Spinal cord (tissue), 10 donors: ENCODE results near the gene STMN1. TPM values are rescaled to one million over a fixed set of nuclear protein-coding genes. Genes with fewer than 3 reads are reported as not detected.

Source experiments
- DNase-seq, 6 donors: peaks; one replicate each; pipeline versions ENCODE4 v3.0.0 to v3.0.0-alpha.2; 2013 to 2015; ENCODE audit warnings: low spot score in 6 of 6, low read depth in 4 of 6
- H3K27ac ChIP-seq: one replicate; pipeline ENCODE4 v1.5.1; 2013; ENCODE audit warnings: low read depth, low read length, control low read depth
- H3K27me3 ChIP-seq: one replicate; pipeline ENCODE4 v1.6.1; 2013; ENCODE audit warnings: low read length; ENCODE audit not compliant: control insufficient read depth, insufficient read depth
- H3K36me3 ChIP-seq: one replicate; pipeline ENCODE4 v1.6.1; 2013; ENCODE audit warnings: low read length; ENCODE audit not compliant: control insufficient read depth, insufficient read depth
- H3K4me1 ChIP-seq: one replicate; pipeline ENCODE4 v1.6.1; 2013; ENCODE audit warnings: low read length; ENCODE audit not compliant: control insufficient read depth, insufficient read depth
- H3K4me3 ChIP-seq: one replicate; pipeline ENCODE4 v1.5.1; 2013; ENCODE audit warnings: low read depth, low read length, control low read depth
- H3K9me3 ChIP-seq: one replicate; pipeline ENCODE4 v1.6.1; 2013; ENCODE audit warnings: low read length; ENCODE audit not compliant: control insufficient read depth, insufficient read depth
- WGBS: methylation state at CpG from one replicate; pipeline ENCODE4 v1.1.5; 2013; ENCODE audit warnings: missing lambda C conversion rate; ENCODE audit not compliant: insufficient coverage; 5-methylcytosine and 5-hydroxymethylcytosine counted together
- polyA plus RNA-seq, 2 donors: library from polyadenylated mRNA; unstranded; fragments of 120-200 nt; gene quantifications; one replicate each; pipeline ENCODE4 v1.2.1, GENCODE V29; 2013; ENCODE audit not compliant: insufficient read length in 2 of 2
- total RNA-seq, 2 donors: library from RNA; depleted of rRNA in 1 of 2; stranded (reverse); fragments of 120-200 nt in 1 of 2; fragments of >200 nt in 1 of 2; gene quantifications; one replicate each; pipeline versions ENCODE4 v1.2.3 to v1.2.4, GENCODE V29; 2013 to 2014
- donor health status: healthy.

Gene STMN1
- total and polyA plus RNA-seq, 4 donors = 258 to 1,551 (median 999) TPM

DNA sequence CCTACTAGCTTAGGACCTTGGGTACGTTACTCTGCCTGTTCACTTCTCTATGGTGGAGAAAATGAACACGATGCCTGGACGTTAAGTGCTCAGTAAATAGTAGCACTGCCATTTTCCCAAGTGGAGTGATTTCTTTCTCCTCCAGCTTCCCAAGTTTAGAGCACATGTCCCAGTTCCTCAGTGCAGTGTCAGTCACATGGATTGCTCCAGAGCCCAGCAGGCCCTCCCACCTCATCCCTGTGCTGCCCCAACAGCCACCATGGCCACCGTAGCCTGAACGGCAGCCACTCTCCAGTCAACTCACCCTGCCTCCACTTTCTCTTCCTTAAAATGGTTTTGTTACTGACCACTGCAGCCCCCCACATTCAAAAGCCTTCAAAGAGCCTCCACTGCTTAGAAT, 8.5 kb downstream of the STMN1 start:
- peaks cover 44% of the 10 kb centered on the region for H3K4me1 ChIP-seq
- no peak for DNase-seq
- 40% methylated on average over 4 of the region's 5 CpGs for WGBS
- H3K9me3 ChIP-seq = no peaks in the 10 kb centered on the region
- no peak overlapping the region for H3K27ac ChIP-seq
- peaks cover 47% of the 10 kb centered on the region for H3K36me3 ChIP-seq
- no peaks in the 10 kb centered on the region for H3K27me3 ChIP-seq
- H3K4me3 ChIP-seq = no peak overlapping the region

DNA sequence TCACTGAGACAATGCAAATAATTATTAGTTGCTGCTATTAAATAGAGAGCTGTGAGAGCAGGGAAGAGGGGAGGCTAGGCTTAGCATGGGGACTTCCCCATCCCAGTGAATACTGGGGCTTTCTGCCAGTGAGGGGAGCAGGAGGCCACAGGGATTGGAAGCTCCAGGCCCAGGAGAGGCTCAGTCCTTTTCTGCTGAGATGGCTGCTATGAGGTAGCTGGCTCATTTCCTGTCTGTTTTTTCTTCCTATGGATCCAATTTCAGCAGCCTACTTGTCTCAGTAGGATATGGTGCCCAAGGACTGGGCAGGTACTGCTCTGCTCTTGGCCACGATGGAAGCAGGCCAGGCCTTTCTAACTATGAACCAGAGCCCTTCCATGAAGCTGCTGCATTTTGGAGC, 10.0 kb downstream of the STMN1 start:
- H3K4me1 ChIP-seq = peaks cover 49% of the 10 kb centered on the region
- WGBS = 75% methylated on average over 1 of the region's 1 CpG
- no peak overlapping the region for H3K4me3 ChIP-seq

DNA sequence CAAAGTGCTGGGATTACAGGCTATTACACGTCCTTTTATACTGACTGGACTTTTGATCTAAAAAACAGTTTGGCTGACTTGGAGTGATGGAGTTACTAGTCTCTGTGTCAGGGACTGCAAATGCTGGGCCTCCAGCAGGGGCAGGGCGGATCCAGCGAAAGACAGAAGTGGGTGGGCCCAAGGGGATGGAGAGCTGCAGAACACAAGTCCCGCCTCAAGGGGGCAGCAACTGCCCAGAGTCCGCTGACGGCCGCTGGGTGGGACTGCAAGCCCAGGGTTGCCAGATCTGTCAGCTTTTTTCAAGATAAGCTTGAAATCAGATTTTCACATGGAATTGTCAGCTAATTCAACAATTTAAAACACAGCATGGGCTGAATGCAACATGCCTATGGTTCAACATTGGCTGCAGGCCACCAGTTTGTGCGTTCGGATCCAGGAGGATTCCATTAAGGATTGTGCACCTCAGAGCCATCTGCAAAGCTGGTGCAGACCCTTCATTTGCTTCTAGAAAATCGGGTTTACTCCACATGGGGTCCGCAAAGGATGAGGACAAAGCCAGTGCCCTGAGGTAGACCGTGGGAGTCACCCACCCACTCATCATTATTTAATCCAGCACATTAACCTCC, 10.7 kb downstream of the STMN1 start:
- Histone ChIP-seq H3K9me3 (no peaks in the 10 kb centered on the region), H3K27me3 (no peaks in the 10 kb centered on the region), H3K4me3 (no peak overlapping the region), H3K27ac (peak overlapping the region; percentile 63), H3K36me3 (peaks cover 50% of the 10 kb centered on the region), H3K4me1 (peaks cover 48% of the 10 kb centered on the region)
- DNase-seq = peak; percentile 74 to 97 (median 84)
- WGBS = 4% methylated on average over 10 of the region's 12 CpGs

More for the DNA sequence above, 10.0 kb downstream of the STMN1 start:
- no peaks in the 10 kb centered on the region for H3K9me3 ChIP-seq
- peaks cover 49% of the 10 kb centered on the region for H3K36me3 ChIP-seq
- H3K27ac ChIP-seq = peak overlapping the region; percentile 34
- no peaks in the 10 kb centered on the region for H3K27me3 ChIP-seq
- DNase-seq = no peak

DNA sequence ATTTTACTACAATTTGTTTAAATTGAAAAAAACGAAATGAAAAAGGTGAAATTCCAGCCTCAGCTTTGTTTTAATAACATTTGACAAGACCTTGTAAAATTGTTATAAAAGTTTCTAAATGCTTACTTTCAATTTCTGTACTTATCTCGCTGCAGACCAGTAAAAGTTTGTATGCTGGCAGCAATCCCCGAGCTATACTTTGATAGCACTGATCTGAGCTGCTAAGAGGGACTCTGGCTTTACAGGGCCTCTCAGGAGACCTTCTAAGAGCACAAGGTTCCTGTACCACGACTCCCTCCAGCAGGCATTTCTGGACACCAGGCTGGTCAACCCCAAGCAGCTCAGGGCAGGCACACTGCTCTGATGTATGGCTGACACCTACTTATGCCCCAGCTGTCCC, 13.1 kb downstream of the STMN1 start:
- H3K36me3 ChIP-seq = peaks cover 55% of the 10 kb centered on the region
- DNase-seq = no peak
- no peaks in the 10 kb centered on the region for H3K27me3 ChIP-seq
- WGBS = 87% methylated on average over 3 of the region's 4 CpGs
- no peaks in the 10 kb centered on the region for H3K9me3 ChIP-seq
- H3K4me3 ChIP-seq = no peak overlapping the region
- H3K27ac ChIP-seq = no peak overlapping the region
- H3K4me1 ChIP-seq = peaks cover 34% of the 10 kb centered on the region

DNA sequence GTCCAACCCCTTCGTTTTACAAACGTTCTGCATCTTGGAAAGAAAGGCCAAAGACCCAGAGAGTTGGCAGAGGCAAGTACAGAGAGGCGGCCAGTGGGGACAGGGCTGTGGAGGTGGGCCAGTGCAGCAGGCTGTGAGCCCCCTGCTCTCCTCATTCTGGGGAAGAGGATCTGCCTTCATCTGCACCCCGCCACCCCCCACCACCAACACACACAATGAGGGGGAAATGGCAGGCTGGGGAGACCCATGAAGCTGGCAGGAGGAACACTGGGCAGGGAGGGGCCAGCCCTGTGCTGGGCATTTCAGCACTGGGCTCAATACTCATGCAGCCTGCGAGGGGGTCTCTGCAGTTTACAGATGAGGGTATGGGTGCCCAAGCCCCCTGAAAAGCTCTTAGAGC, 14.6 kb downstream of the STMN1 start:
- peaks cover 51% of the 10 kb centered on the region for H3K36me3 ChIP-seq
- H3K4me1 ChIP-seq = peaks cover 26% of the 10 kb centered on the region
- no peaks in the 10 kb centered on the region for H3K9me3 ChIP-seq
- no peak for DNase-seq
- no peak overlapping the region for H3K4me3 ChIP-seq
- 100% methylated on average over 1 of the region's 5 CpGs for WGBS
- no peaks in the 10 kb centered on the region for H3K27me3 ChIP-seq
- H3K27ac ChIP-seq = no peak overlapping the region

DNA sequence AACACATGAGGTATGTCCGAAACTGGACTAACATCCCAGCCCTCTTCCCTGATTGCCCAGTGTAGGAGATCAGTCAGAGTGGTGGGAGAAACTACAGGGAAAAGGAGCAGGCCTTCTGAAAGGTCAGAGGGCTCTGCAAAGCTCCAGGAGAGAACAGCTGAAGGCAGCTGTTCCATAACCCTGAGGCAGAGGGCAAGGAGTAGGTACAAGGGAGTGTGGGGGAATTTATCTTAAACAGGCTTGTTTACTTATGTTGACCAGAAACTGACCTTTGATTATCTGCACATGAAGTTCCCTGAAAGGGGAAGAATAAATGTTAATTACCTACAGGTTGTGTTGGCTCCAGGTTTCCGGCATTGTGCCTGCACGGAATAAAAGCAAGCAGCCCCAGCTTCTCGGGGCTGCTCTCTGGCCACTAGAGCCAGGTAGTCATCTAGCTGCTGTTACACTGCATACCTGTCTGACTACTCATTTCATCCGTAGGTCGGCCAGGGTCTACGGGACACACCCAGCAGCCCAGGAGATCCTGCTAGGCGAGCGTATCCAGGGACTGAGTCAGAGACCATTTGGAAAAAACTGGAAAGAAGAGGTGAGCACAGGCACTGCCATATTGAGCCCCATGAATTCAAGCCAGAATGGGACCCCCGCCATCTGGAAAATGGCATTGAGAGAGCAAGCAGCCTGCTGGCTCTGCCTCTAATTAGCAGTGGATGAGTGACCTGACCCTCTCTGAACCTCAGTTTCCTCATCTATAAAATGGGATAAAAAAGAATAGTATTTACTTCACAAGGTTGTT, 15.8 kb downstream of the STMN1 start:
- H3K9me3 ChIP-seq = no peaks in the 10 kb centered on the region
- 86% methylated on average over 9 of the region's 10 CpGs for WGBS
- H3K4me3 ChIP-seq = no peak overlapping the region
- H3K4me1 ChIP-seq = peaks cover 16% of the 10 kb centered on the region
- no peaks in the 10 kb centered on the region for H3K27me3 ChIP-seq
- no peak for DNase-seq
- H3K36me3 ChIP-seq = peaks cover 49% of the 10 kb centered on the region
- H3K27ac ChIP-seq = no peak overlapping the region

DNA sequence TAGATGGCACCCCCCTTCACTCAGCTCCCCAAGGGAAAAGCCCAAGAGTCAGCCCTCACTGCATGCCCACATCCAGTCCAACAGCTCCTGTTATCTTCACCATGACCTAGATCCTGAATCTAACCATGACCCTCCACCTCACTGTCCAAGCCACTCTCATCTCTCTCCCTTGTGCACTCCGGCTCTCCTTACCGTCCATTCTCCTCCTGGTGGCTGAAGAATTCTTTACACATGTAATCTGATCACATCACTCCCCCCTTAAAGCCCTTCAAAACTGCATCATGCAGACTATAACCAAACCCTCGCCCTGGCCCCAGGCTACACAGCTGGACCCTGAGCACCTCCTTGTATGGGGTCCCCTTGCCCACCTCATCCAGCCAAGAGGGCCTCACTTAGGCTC, 16.7 kb downstream of the STMN1 start:
- peaks cover 11% of the 10 kb centered on the region for H3K4me1 ChIP-seq
- H3K9me3 ChIP-seq = no peaks in the 10 kb centered on the region
- WGBS = 71% methylated on average over 3 of the region's 3 CpGs
- DNase-seq = no peak
- H3K27ac ChIP-seq = no peak overlapping the region
- no peak overlapping the region for H3K4me3 ChIP-seq
- H3K27me3 ChIP-seq = no peaks in the 10 kb centered on the region
- H3K36me3 ChIP-seq = peaks cover 58% of the 10 kb centered on the region

DNA sequence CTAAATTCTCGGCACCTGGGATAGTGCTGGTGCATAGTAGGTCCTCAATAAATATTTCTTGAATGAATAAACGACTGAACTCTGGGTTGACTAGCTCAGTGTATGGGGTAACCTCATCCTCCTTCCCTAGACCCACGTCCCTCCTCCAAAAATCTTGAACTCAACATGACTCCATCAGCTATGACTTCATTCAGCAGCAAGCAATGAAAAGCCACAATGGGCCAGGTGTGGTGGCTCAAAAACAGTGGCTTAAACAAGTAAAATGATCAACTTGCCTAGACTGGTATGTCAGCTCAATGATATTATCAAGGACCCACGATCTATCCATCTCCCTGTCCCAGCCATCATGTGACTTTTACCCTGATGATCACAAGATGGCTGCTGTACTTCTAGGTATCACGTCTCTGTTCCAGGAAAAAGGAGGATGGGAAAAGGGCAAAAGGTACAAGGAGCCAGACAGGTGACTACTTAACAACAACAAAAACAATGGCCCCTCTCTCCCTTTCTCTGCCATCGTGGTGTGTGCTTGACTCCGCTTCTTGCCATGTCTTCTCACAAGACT, 17.7 kb downstream of the STMN1 start:
- Histone ChIP-seq H3K27me3 (no peaks in the 10 kb centered on the region), H3K27ac (no peak overlapping the region), H3K9me3 (no peaks in the 10 kb centered on the region), H3K4me3 (no peak overlapping the region), H3K36me3 (peaks cover 54% of the 10 kb centered on the region), H3K4me1 (peaks cover 11% of the 10 kb centered on the region)
- no CpG with 5 or more reads among the region's 7 CpGs for WGBS
- DNase-seq = no peak

DNA sequence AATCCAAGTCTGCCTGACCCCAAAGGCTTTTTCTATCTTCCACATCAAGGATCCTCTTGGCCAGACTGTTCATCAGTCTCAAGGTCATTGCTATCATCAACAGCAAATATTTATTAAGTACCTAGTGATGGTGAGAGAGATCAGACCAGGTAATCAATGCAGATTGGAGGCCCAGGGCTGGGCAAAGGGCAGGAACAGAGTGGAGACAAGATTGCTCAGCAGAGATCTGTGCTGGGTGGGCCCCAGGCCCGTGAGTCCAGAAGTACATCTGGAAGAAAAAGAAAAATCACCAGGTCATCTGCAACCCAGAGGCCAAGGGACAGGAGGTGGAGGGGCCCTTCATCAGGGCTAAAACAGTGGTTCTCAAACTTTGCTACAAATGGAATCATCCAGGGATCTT, 20.6 kb downstream of the STMN1 start:
- DNase-seq = no peak
- no peaks in the 10 kb centered on the region for H3K27me3 ChIP-seq
- no peak overlapping the region for H3K4me3 ChIP-seq
- no peak overlapping the region for H3K27ac ChIP-seq
- WGBS = 75% methylated on average over 1 of the region's 1 CpG
- H3K36me3 ChIP-seq = peaks cover 61% of the 10 kb centered on the region
- no peaks in the 10 kb centered on the region for H3K9me3 ChIP-seq
- no peaks in the 10 kb centered on the region for H3K4me1 ChIP-seq
